Peyer's patch (tissue), 4 donors: ENCODE measurements around the gene GKN1.

Experiments
- CTCF ChIP-seq, 6 experiments: fragments of 450-650 bp in 4 of 6; fragments of 200-600 bp in 2 of 6; sonication (generic) in 1 of 6; IDR thresholded peaks; one replicate each; pipeline ENCODE4 v1.5.1; 2017 to 2019; ENCODE audit warnings: antibody characterized with exemption in 6 of 6, mild to moderate bottlenecking in 3 of 6, moderate library complexity in 1 of 6
- POLR2A ChIP-seq, 2 donors: fragments of 450-650 bp; IDR thresholded peaks; one replicate each; pipeline ENCODE4 v1.5.1; 2017; ENCODE audit warnings: antibody characterized with exemption in 2 of 2, mild to moderate bottlenecking in 2 of 2, moderate library complexity in 2 of 2

- no peak for TF ChIP-seq CTCF (IDR thresholded peaks at IDR 0.05)
- TF ChIP-seq POLR2A (IDR thresholded peaks at IDR 0.05): no peak
Measured at GRCh38 chr2:69007169-69007568, 32.7 kb downstream of the GKN1 start.
